Measurements from ENCODE around the gene ZNF277.

Gene ZNF277

GRCh38 chr7:112263519-112263918 lies 57.0 kb downstream of the ZNF277 start:
- Histone ChIP-seq H3K4me3 (ENCODE audit: insufficient read depth, low read length, poor library complexity, severe bottlenecking) (no peak overlapping the region), H3K27ac (ENCODE audit: low read depth, low read length) (no peak overlapping the region), H3K4me2 (ENCODE audit: low read depth, low read length, poor library complexity, severe bottlenecking) (no peak overlapping the region), H2AFZ (ENCODE audit: low read depth, low read length, severe bottlenecking) (no peak overlapping the region), H3K36me3 (ENCODE audit: low read length) (no peaks in the 10 kb centered on the region), H3K79me2 (ENCODE audit: insufficient read depth, low read length) (no peaks in the 10 kb centered on the region), H3K27me3 (ENCODE audit: low read length) (no peaks in the 10 kb centered on the region), H3K9ac (ENCODE audit: low read length) (no peak overlapping the region), H3K9me3 (ENCODE audit: insufficient read depth, low read length) (no peaks in the 10 kb centered on the region), H3F3A (ENCODE audit: insufficient read depth) (no peaks in the 10 kb centered on the region), H4K20me1 (ENCODE audit: low read depth, low read length) (0 out of 2 replicates have a peak, but pooled peaks cover 3% of the 10 kb centered on the region), H3K9me2 (replicated peaks; ENCODE audit: insufficient read depth, low read length) (no peaks in the 10 kb centered on the region)
- TF ChIP-seq, protein P1, sequence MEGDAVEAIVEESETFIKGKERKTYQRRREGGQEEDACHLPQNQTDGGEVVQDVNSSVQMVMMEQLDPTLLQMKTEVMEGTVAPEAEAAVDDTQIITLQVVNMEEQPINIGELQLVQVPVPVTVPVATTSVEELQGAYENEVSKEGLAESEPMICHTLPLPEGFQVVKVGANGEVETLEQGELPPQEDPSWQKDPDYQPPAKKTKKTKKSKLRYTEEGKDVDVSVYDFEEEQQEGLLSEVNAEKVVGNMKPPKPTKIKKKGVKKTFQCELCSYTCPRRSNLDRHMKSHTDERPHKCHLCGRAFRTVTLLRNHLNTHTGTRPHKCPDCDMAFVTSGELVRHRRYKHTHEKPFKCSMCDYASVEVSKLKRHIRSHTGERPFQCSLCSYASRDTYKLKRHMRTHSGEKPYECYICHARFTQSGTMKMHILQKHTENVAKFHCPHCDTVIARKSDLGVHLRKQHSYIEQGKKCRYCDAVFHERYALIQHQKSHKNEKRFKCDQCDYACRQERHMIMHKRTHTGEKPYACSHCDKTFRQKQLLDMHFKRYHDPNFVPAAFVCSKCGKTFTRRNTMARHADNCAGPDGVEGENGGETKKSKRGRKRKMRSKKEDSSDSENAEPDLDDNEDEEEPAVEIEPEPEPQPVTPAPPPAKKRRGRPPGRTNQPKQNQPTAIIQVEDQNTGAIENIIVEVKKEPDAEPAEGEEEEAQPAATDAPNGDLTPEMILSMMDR (IDR thresholded peaks at IDR 0.05; ENCODE audit: insufficient read depth, low read length, poor library complexity, severe bottlenecking), result no peak

GRCh38 chr7:112266141-112266540 lies 59.6 kb downstream of the ZNF277 start:
- no peak overlapping the region for H3K9ac ChIP-seq (ENCODE audit: low read length)
- H3F3A ChIP-seq (ENCODE audit: insufficient read depth), result no peaks in the 10 kb centered on the region
- no peak overlapping the region for H3K4me2 ChIP-seq (ENCODE audit: low read depth, low read length, poor library complexity, severe bottlenecking)
- no peaks in the 10 kb centered on the region for H3K36me3 ChIP-seq (ENCODE audit: low read length)
- H3K9me3 ChIP-seq (ENCODE audit: insufficient read depth, low read length), result no peaks in the 10 kb centered on the region
- H3K4me3 ChIP-seq (ENCODE audit: insufficient read depth, low read length, poor library complexity, severe bottlenecking), result no peak overlapping the region
- H2AFZ ChIP-seq (ENCODE audit: low read depth, low read length, severe bottlenecking), result no peak overlapping the region
- H3K9me2 ChIP-seq (replicated peaks; ENCODE audit: insufficient read depth, low read length), result no peaks in the 10 kb centered on the region
- H3K27me3 ChIP-seq (ENCODE audit: low read length), result no peaks in the 10 kb centered on the region
- TF ChIP-seq EZH2phosphoT487 (conservative IDR thresholded peaks at IDR 0.05; ENCODE audit: low read length), result no peak
- TF ChIP-seq, protein P1 (IDR thresholded peaks at IDR 0.05; ENCODE audit: insufficient read depth, low read length, poor library complexity, severe bottlenecking), result no peak
- 0 out of 2 replicates have a peak, but pooled peaks cover 3% of the 10 kb centered on the region for H4K20me1 ChIP-seq (ENCODE audit: low read depth, low read length)
- no peak overlapping the region for H3K27ac ChIP-seq (ENCODE audit: low read depth, low read length)
- no peaks in the 10 kb centered on the region for H3K79me2 ChIP-seq (ENCODE audit: insufficient read depth, low read length)

- no peak overlapping the region for H3K9ac ChIP-seq (ENCODE audit: low read length)
- no peak overlapping the region for H3K4me3 ChIP-seq (ENCODE audit: insufficient read depth, low read length, poor library complexity, severe bottlenecking)
- no peak overlapping the region for H3K4me2 ChIP-seq (ENCODE audit: low read depth, low read length, poor library complexity, severe bottlenecking)
These were observed 60.2 kb downstream of the ZNF277 start for GRCh38 chr7:112266595-112267270.

More at GRCh38 chr7:112266595-112267270, 60.2 kb downstream of the ZNF277 start:
- Histone ChIP-seq H3K9me3 (ENCODE audit: insufficient read depth, low read length) (no peaks in the 10 kb centered on the region), H3K79me2 (ENCODE audit: insufficient read depth, low read length) (no peaks in the 10 kb centered on the region), H3K27me3 (ENCODE audit: low read length) (no peaks in the 10 kb centered on the region), H2AFZ (ENCODE audit: low read depth, low read length, severe bottlenecking) (no peak overlapping the region), H3K27ac (ENCODE audit: low read depth, low read length) (no peak overlapping the region), H3K36me3 (ENCODE audit: low read length) (no peaks in the 10 kb centered on the region), H4K20me1 (ENCODE audit: low read depth, low read length) (0 out of 2 replicates have a peak, but pooled peaks cover 3% of the 10 kb centered on the region), H3F3A (ENCODE audit: insufficient read depth) (no peaks in the 10 kb centered on the region), H3K9me2 (replicated peaks; ENCODE audit: insufficient read depth, low read length) (no peaks in the 10 kb centered on the region)
- TF ChIP-seq EZH2phosphoT487 (conservative IDR thresholded peaks at IDR 0.05; ENCODE audit: low read length), result no peak
- TF ChIP-seq, protein P1 (IDR thresholded peaks at IDR 0.05; ENCODE audit: insufficient read depth, low read length, poor library complexity, severe bottlenecking), result no peak
